Prostate gland (tissue), 1 donor: ENCODE measurements around the gene ZP1.

ENCODE experiments used
- POLR2A ChIP-seq: fragments of 450-650 bp; IDR thresholded peaks from one replicate; pipeline ENCODE4 v1.6.1; 2016; ENCODE audit warnings: antibody characterized with exemption, mild to moderate bottlenecking
- POLR2AphosphoS5 ChIP-seq: sonication (generic); formaldehyde crosslinking; IDR thresholded peaks from one replicate; pipeline ENCODE4 v1.6.1; 2017; ENCODE audit warnings: antibody characterized with exemption

DNA sequence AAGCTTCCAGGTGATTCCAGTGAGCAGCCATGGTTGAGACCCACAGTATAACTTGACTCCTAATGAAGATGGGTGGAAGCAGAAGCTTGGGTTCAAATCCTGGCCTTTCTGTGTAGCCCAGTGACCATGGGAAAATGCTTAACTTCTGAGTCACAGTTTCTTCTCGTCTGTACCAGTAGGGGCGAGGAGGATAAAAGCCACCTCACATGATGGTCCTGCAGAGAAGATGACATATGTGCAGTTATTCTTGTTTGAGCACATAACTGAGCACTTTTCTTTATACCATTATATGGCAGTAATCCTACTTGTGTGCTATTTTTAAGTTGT is 51.6 kb downstream of the ZP1 start:
- TF ChIP-seq POLR2A (no peak), POLR2AphosphoS5 (no peak)
